ENCODE results near the gene USP36.

The USP36 gene

GRCh38 chr17:78865682-78866390, 25.2 kb upstream of the USP36 start:
- Histone ChIP-seq H3K4me1 (ENCODE audit: insufficient read depth, insufficient read length) (no peaks in the 10 kb centered on the region), H3K9me3 (ENCODE audit: insufficient read depth, low read length) (no peaks in the 10 kb centered on the region), H3K9ac (ENCODE audit: insufficient read length, low read depth) (peak overlapping the region; percentile 27), H3K36me3 (ENCODE audit: insufficient read depth, insufficient read length, low read length) (peaks cover 35% of the 10 kb centered on the region), H3K27me3 (ENCODE audit: insufficient read depth, insufficient read length) (no peaks in the 10 kb centered on the region), H3K4me3 (ENCODE audit: insufficient read length, low read depth) (no peak overlapping the region)
- no peak for TF ChIP-seq ZNF274 (IDR thresholded peaks at IDR 0.05; ENCODE audit: low read depth, low read length)
- no peak for TF ChIP-seq YY1 (IDR thresholded peaks at IDR 0.05; ENCODE audit: insufficient read depth, insufficient read length)
- no peak for TF ChIP-seq SUZ12 (IDR thresholded peaks at IDR 0.05; ENCODE audit: extremely low read depth, insufficient read depth, insufficient read length)
- DNase-seq (ENCODE audit: low read depth, low spot score) = peak; percentile 58

DNA sequence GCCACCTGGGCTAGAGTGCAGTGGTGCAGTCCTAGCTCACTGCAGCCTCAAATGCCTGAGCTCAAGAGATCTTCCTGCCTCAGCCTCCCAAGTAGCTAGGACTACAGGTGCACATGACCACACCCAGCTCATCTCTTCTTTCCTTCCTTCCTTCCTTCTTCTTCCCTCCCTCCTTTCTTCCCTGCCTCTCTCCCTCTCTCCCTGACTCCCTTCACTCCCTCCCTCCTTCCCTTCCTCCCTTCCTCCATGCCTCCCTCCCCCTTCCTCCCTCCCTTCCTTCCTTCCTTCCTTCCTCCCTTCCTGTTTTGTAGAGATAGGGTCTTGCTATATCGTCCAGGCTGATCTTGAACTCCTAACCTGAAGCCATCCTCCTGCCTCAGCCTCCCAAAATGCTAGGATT, 23.5 kb upstream of the USP36 start:
- TF ChIP-seq YY1 (IDR thresholded peaks at IDR 0.05; ENCODE audit: insufficient read depth, insufficient read length) (no peak), ZNF274 (IDR thresholded peaks at IDR 0.05; ENCODE audit: low read depth, low read length) (no peak), SUZ12 (IDR thresholded peaks at IDR 0.05; ENCODE audit: extremely low read depth, insufficient read depth, insufficient read length) (no peak)
- DNase-seq (ENCODE audit: low read depth, low spot score) = no peak

GRCh38 chr17:78862073-78863023, 21.7 kb upstream of the USP36 start:
- Histone ChIP-seq H3K27me3 (ENCODE audit: insufficient read depth, insufficient read length) (no peaks in the 10 kb centered on the region), H3K4me1 (ENCODE audit: insufficient read depth, insufficient read length) (no peaks in the 10 kb centered on the region), H3K9ac (ENCODE audit: insufficient read length, low read depth) (no peak overlapping the region), H3K36me3 (ENCODE audit: insufficient read depth, insufficient read length, low read length) (peaks cover 17% of the 10 kb centered on the region), H3K9me3 (ENCODE audit: insufficient read depth, low read length) (no peaks in the 10 kb centered on the region), H3K4me3 (ENCODE audit: insufficient read length, low read depth) (no peak overlapping the region)
- no peak for DNase-seq (ENCODE audit: low read depth, low spot score)
- TF ChIP-seq YY1 (IDR thresholded peaks at IDR 0.05; ENCODE audit: insufficient read depth, insufficient read length) = no peak
- no peak for TF ChIP-seq ZNF274 (IDR thresholded peaks at IDR 0.05; ENCODE audit: low read depth, low read length)
- no peak for TF ChIP-seq SUZ12 (IDR thresholded peaks at IDR 0.05; ENCODE audit: extremely low read depth, insufficient read depth, insufficient read length)

More for the DNA sequence above, 23.5 kb upstream of the USP36 start:
- Histone ChIP-seq H3K27me3 (ENCODE audit: insufficient read depth, insufficient read length) (no peaks in the 10 kb centered on the region), H3K4me1 (ENCODE audit: insufficient read depth, insufficient read length) (no peaks in the 10 kb centered on the region), H3K9ac (ENCODE audit: insufficient read length, low read depth) (no peak overlapping the region), H3K4me3 (ENCODE audit: insufficient read length, low read depth) (no peak overlapping the region), H3K36me3 (ENCODE audit: insufficient read depth, insufficient read length, low read length) (peaks cover 26% of the 10 kb centered on the region), H3K9me3 (ENCODE audit: insufficient read depth, low read length) (no peaks in the 10 kb centered on the region)

- no peak overlapping the region for H3K9ac ChIP-seq (ENCODE audit: insufficient read length, low read depth)
- H3K4me1 ChIP-seq (ENCODE audit: insufficient read depth, insufficient read length) = no peaks in the 10 kb centered on the region
- H3K27me3 ChIP-seq (ENCODE audit: insufficient read depth, insufficient read length) = no peaks in the 10 kb centered on the region
These were observed 20.6 kb upstream of the USP36 start for GRCh38 chr17:78861229-78861628.

DNA sequence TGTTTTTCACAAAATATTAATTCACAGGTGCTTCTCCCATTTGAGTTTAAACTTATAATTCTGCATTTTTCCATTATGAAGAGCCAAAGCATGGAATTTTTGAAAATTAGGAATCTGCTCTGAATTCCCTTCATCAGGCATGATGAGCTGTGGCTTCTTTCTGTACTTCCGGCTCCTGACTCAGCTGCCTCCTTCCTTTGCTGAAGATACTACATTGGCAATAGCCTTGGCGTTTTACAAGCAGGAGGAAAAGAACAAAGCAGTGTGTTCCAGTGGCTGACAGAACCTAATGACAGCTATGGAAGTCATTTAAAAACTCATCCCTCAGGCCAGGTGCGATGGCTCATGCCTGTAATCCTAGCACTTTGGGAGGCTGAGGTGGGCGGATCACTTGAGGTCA, 18.4 kb upstream of the USP36 start:
- peaks cover 43% of the 10 kb centered on the region for H3K36me3 ChIP-seq (ENCODE audit: insufficient read depth, insufficient read length, low read length)
- TF ChIP-seq SUZ12 (IDR thresholded peaks at IDR 0.05; ENCODE audit: extremely low read depth, insufficient read depth, insufficient read length) (no peak), ZNF274 (IDR thresholded peaks at IDR 0.05; ENCODE audit: low read depth, low read length) (no peak), YY1 (IDR thresholded peaks at IDR 0.05; ENCODE audit: insufficient read depth, insufficient read length) (no peak)
- H3K4me3 ChIP-seq (ENCODE audit: insufficient read length, low read depth) = no peak overlapping the region
- no peak for DNase-seq (ENCODE audit: low read depth, low spot score)
- no peaks in the 10 kb centered on the region for H3K9me3 ChIP-seq (ENCODE audit: insufficient read depth, low read length)
- H3K9ac ChIP-seq (ENCODE audit: insufficient read length, low read depth) = no peak overlapping the region
- peaks cover 3% of the 10 kb centered on the region for H3K4me1 ChIP-seq (ENCODE audit: insufficient read depth, insufficient read length)
- H3K27me3 ChIP-seq (ENCODE audit: insufficient read depth, insufficient read length) = no peaks in the 10 kb centered on the region

More at GRCh38 chr17:78861229-78861628, 20.6 kb upstream of the USP36 start:
- Histone ChIP-seq H3K36me3 (ENCODE audit: insufficient read depth, insufficient read length, low read length) (peaks cover 23% of the 10 kb centered on the region), H3K4me3 (ENCODE audit: insufficient read length, low read depth) (no peak overlapping the region), H3K9me3 (ENCODE audit: insufficient read depth, low read length) (no peaks in the 10 kb centered on the region)
- DNase-seq (ENCODE audit: low read depth, low spot score) = no peak
- no peak for TF ChIP-seq YY1 (IDR thresholded peaks at IDR 0.05; ENCODE audit: insufficient read depth, insufficient read length)
- no peak for TF ChIP-seq ZNF274 (IDR thresholded peaks at IDR 0.05; ENCODE audit: low read depth, low read length)
- TF ChIP-seq SUZ12 (IDR thresholded peaks at IDR 0.05; ENCODE audit: extremely low read depth, insufficient read depth, insufficient read length) = no peak

- TF ChIP-seq SUZ12 (IDR thresholded peaks at IDR 0.05; ENCODE audit: extremely low read depth, insufficient read depth, insufficient read length) (no peak), YY1 (IDR thresholded peaks at IDR 0.05; ENCODE audit: insufficient read depth, insufficient read length) (no peak), ZNF274 (IDR thresholded peaks at IDR 0.05; ENCODE audit: low read depth, low read length) (no peak)
- Histone ChIP-seq H3K9ac (ENCODE audit: insufficient read length, low read depth) (no peak overlapping the region), H3K9me3 (ENCODE audit: insufficient read depth, low read length) (no peaks in the 10 kb centered on the region), H3K4me1 (ENCODE audit: insufficient read depth, insufficient read length) (peaks cover 5% of the 10 kb centered on the region), H3K27me3 (ENCODE audit: insufficient read depth, insufficient read length) (no peaks in the 10 kb centered on the region), H3K36me3 (ENCODE audit: insufficient read depth, insufficient read length, low read length) (peaks cover 49% of the 10 kb centered on the region), H3K4me3 (ENCODE audit: insufficient read length, low read depth) (no peak overlapping the region)
- no peak for DNase-seq (ENCODE audit: low read depth, low spot score)
These were observed 16.7 kb upstream of the USP36 start for GRCh38 chr17:78857266-78857665.
